Measurements from ENCODE around the gene CRB2. TPM values are rescaled to one million over a fixed set of nuclear protein-coding genes. Genes with fewer than 3 reads are reported as not detected.

Gene CRB2
- total and polyA plus RNA-seq, 2 of the 4 experiments (the other 2 are of a cell fraction): not detected

- Histone ChIP-seq H3K9me1 (ENCODE audit: insufficient read depth, low read length) (no peaks in the 10 kb centered on the region; the same call in 1 of the 2 replicates), H3K18ac (ENCODE audit: low read depth, low read length) (no peak overlapping the region), H4K8ac (ENCODE audit: low read depth in 2 of 2, low read length in 2 of 2) (no peak overlapping the region), H3K4me1 (ENCODE audit: control insufficient read depth, insufficient read depth, low read length) (no peaks in the 10 kb centered on the region), H3K9me3 (ENCODE audit: control insufficient read depth, insufficient read depth, low read length) (no peaks in the 10 kb centered on the region; the same call in 1 of the 2 replicates), H3K4ac (ENCODE audit: low read depth, low read length) (no peak overlapping the region), H3K4me2 (ENCODE audit: low read depth, low read length) (no peak overlapping the region), H3K79me1 (ENCODE audit: low read depth in 1 of 2, low read length in 2 of 2) (no peaks in the 10 kb centered on the region), H3K56ac (ENCODE audit: extremely low read depth, insufficient read depth, low read length) (no peak overlapping the region), H2BK120ac (ENCODE audit: low read depth, low read length) (no peak overlapping the region), H4K5ac (ENCODE audit: low read depth, low read length) (no peak overlapping the region), H2AK9ac (replicated peaks; ENCODE audit: low read depth, low read length, poor library complexity) (no peak overlapping the region), H4K91ac (ENCODE audit: insufficient read depth, low read depth, low read length) (no peak overlapping the region), H2BK20ac (ENCODE audit: low read depth, low read length) (no peak overlapping the region), H3K36me3 (ENCODE audit: control insufficient read depth, insufficient read depth, low read length) (no peaks in the 10 kb centered on the region), H2AK5ac (ENCODE audit: low read depth, low read length) (no peak overlapping the region), H3K23ac (ENCODE audit: low read depth, low read length) (no peak overlapping the region), H3K27me3 (ENCODE audit: control insufficient read depth, insufficient read depth, low read length) (no peaks in the 10 kb centered on the region), H2AFZ (replicated peaks; ENCODE audit: low read length, poor library complexity) (no peak overlapping the region), H3K14ac (replicated peaks; ENCODE audit: low read depth, low read length) (no peak overlapping the region), H3K4me3 (ENCODE audit: insufficient read depth, low read depth, low read length) (no peak overlapping the region), H2BK5ac (ENCODE audit: low read depth, low read length, poor library complexity, severe bottlenecking) (no peak overlapping the region), H2BK15ac (ENCODE audit: low read depth, low read length) (no peak overlapping the region), H3K27ac (ENCODE audit: insufficient read depth, low read length) (no peak overlapping the region), H4K20me1 (ENCODE audit: insufficient read depth, low read length) (no peaks in the 10 kb centered on the region), H3K9ac (ENCODE audit: low read depth, low read length) (no peak overlapping the region)
- POLR2A ChIA-PET (ENCODE audit: unreplicated experiment): no interaction called here
- in situ Hi-C loops (cut with MboI; ENCODE audit: low sequenced_read_pairs): no loop called here
- CTCF ChIA-PET: no interaction called here
- ATAC-seq (ENCODE audit: low read depth): no peak
- DNase-seq: no peak
- no peak for TF ChIP-seq USF2 (IDR thresholded peaks at IDR 0.05; ENCODE audit: low read depth, low read length)
- TF ChIP-seq RFX5 (IDR thresholded peaks at IDR 0.05; ENCODE audit: low read depth, low read length): no peak
- TF ChIP-seq MAZ (IDR thresholded peaks at IDR 0.05; ENCODE audit: borderline replicate concordance, low read depth, low read length): no peak
- 88% methylated on average over 4 of the region's 5 CpGs; no CpG with 5 or more reads in 1 of the 2 experiments for WGBS, 2 experiments (ENCODE audit: extremely low coverage in 2 of 2, insufficient read length in 1 of 2)
- intact Hi-C loops (cut with micrococcal nuclease): no loop called here
- dilution Hi-C loops (cut with HindIII; ENCODE audit: low sequenced_read_pairs, unreplicated experiment): no loop called here
- no TSS peak for BruUV-seq (replicated peaks)
Observed at GRCh38 chr9:123424131-123424530, 68.1 kb downstream of the CRB2 start.

Measured in IMR-90 (cell line).